Panc1 (cell line): ENCODE results near the gene MYO18A.

Experiments used
- POLR2AphosphoS5 ChIP-seq: IDR thresholded peaks from 2 replicates; pipeline ENCODE4 v1.6.1; 2012; ENCODE audit warnings: mild to moderate bottlenecking, low read depth, low read length, moderate library complexity
- SIN3A ChIP-seq: IDR thresholded peaks from 2 replicates; pipeline ENCODE4 v1.6.1; 2012; ENCODE audit warnings: low read depth, mild to moderate bottlenecking, low read length, moderate library complexity, borderline replicate concordance; ENCODE audit not compliant: insufficient read depth
- TCF7L2 ChIP-seq: IDR thresholded peaks from 2 replicates; pipeline ENCODE4 v1.6.1; 2011; ENCODE audit warnings: mild to moderate bottlenecking, low read depth, low read length, inconsistent platforms
- TF ChIP-seq, protein P1 (sequence below): fragments of 450-650 bp; IDR thresholded peaks from 2 replicates; pipeline ENCODE4 v1.5.1; 2017; ENCODE audit warnings: mild to moderate bottlenecking
- TF ChIP-seq, protein P2 (sequence below), 2 experiments: IDR thresholded peaks; 2 replicates each; pipeline ENCODE4 v1.6.1; 2011 to 2012; ENCODE audit warnings: low read depth in 2 of 2, control low read depth in 1 of 2, low read length in 1 of 2, mild to moderate bottlenecking in 1 of 2, moderate library complexity in 1 of 2; ENCODE audit not compliant: insufficient read depth in 1 of 2

DNA sequence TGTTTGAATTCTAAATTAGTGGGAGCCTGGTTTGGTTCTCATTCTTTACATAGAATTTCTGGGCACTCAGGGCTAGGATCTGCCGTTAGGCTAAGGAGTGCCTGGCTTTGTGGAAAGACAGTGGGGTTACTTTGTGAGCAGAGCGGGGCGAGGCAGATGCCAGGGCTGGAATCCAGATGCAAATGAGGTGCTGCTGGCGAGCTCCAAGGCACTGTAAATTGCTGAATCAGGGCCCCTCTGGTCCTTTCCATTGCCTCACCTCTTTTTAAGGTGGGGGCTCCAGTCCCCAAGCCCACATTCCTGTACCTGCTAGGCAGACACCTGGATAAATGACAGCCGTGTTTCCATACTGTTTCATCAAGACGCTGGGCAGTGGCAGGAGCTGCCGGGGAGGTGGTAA is 103.5 kb downstream of the MYO18A start:
- TF ChIP-seq POLR2AphosphoS5 (no peak), SIN3A (no peak), TCF7L2 (no peak)
- TF ChIP-seq, protein P1, sequence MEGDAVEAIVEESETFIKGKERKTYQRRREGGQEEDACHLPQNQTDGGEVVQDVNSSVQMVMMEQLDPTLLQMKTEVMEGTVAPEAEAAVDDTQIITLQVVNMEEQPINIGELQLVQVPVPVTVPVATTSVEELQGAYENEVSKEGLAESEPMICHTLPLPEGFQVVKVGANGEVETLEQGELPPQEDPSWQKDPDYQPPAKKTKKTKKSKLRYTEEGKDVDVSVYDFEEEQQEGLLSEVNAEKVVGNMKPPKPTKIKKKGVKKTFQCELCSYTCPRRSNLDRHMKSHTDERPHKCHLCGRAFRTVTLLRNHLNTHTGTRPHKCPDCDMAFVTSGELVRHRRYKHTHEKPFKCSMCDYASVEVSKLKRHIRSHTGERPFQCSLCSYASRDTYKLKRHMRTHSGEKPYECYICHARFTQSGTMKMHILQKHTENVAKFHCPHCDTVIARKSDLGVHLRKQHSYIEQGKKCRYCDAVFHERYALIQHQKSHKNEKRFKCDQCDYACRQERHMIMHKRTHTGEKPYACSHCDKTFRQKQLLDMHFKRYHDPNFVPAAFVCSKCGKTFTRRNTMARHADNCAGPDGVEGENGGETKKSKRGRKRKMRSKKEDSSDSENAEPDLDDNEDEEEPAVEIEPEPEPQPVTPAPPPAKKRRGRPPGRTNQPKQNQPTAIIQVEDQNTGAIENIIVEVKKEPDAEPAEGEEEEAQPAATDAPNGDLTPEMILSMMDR = no peak
- TF ChIP-seq, protein P2, sequence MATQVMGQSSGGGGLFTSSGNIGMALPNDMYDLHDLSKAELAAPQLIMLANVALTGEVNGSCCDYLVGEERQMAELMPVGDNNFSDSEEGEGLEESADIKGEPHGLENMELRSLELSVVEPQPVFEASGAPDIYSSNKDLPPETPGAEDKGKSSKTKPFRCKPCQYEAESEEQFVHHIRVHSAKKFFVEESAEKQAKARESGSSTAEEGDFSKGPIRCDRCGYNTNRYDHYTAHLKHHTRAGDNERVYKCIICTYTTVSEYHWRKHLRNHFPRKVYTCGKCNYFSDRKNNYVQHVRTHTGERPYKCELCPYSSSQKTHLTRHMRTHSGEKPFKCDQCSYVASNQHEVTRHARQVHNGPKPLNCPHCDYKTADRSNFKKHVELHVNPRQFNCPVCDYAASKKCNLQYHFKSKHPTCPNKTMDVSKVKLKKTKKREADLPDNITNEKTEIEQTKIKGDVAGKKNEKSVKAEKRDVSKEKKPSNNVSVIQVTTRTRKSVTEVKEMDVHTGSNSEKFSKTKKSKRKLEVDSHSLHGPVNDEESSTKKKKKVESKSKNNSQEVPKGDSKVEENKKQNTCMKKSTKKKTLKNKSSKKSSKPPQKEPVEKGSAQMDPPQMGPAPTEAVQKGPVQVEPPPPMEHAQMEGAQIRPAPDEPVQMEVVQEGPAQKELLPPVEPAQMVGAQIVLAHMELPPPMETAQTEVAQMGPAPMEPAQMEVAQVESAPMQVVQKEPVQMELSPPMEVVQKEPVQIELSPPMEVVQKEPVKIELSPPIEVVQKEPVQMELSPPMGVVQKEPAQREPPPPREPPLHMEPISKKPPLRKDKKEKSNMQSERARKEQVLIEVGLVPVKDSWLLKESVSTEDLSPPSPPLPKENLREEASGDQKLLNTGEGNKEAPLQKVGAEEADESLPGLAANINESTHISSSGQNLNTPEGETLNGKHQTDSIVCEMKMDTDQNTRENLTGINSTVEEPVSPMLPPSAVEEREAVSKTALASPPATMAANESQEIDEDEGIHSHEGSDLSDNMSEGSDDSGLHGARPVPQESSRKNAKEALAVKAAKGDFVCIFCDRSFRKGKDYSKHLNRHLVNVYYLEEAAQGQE (IDR thresholded peaks at IDR 0.05; ENCODE audit: insufficient read depth in 1 of 2, low read depth in 2 of 2, low read length in 1 of 2) = no peak
